ENCODE results near the gene CCDC137. TPM values are rescaled to one million over a fixed set of nuclear protein-coding genes. Genes with fewer than 3 reads are reported as not detected.
A peak's percentile ranks its signal among the peaks of the same experiment; 100 is the strongest.

Gene CCDC137
- total and polyA plus RNA-seq, 2 of the 13 experiments (the other 11 are each of a cell fraction or from before 2014, with no cell fraction given), result 14.6 to 39.1 TPM

GRCh38 chr17:81664051-81664470 lies 2.5 kb upstream of the CCDC137 start (continued):
- TF ChIP-seq ZNF407 (CRISPR knock-in tag; IDR thresholded peaks at IDR 0.05; ENCODE audit: not compliant biosample characterization), result no peak
- TF ChIP-seq NR2C2 (CRISPR knock-in tag; IDR thresholded peaks at IDR 0.05; ENCODE audit: borderline replicate concordance), result no peak
- no peak for TF ChIP-seq UBTF (CRISPR knock-in tag; IDR thresholded peaks at IDR 0.05)
- TF ChIP-seq HNRNPL (IDR thresholded peaks at IDR 0.05; ENCODE audit: low read depth, low read length), result no peak
- TF ChIP-seq AGO2 (optimal IDR thresholded peaks at IDR 0.05; ENCODE audit: low read depth, low read length), result peak; percentile 93
- no peak; the same call in 1 of the 2 replicates for TF ChIP-seq PAF1 (CRISPR knock-in tag; IDR thresholded peaks at IDR 0.05)
- TF ChIP-seq DRAP1 (CRISPR knock-in tag; IDR thresholded peaks at IDR 0.05), result no peak
- no peak for TF ChIP-seq ZMYM4 (CRISPR knock-in tag; IDR thresholded peaks at IDR 0.05)
- no peak for TF ChIP-seq REXO4 (CRISPR knock-in tag; IDR thresholded peaks at IDR 0.05; ENCODE audit: borderline replicate concordance)
- no peak for TF ChIP-seq ATF7-NPFF (CRISPR knock-in tag; IDR thresholded peaks at IDR 0.05; ENCODE audit: low read depth)
- no peak for TF ChIP-seq ARNT (IDR thresholded peaks at IDR 0.05)
- TF ChIP-seq FOXA1 (IDR thresholded peaks at IDR 0.05), result no peak
- no peak for TF ChIP-seq FOXA1 (CRISPR knock-in tag; IDR thresholded peaks at IDR 0.05)
- TF ChIP-seq KLF6 (CRISPR knock-in tag; IDR thresholded peaks at IDR 0.05), result no peak
- TF ChIP-seq ZFY (CRISPR knock-in tag; IDR thresholded peaks at IDR 0.05), result peak; percentile 32; the same call in 1 of the 2 replicates
- no peak for TF ChIP-seq FOXM1 (CRISPR knock-in tag; IDR thresholded peaks at IDR 0.05)
- TF ChIP-seq ZNF768 (CRISPR knock-in tag; IDR thresholded peaks at IDR 0.05), result no peak
- peak; percentile 27; the same call in 1 of the 2 replicates for TF ChIP-seq AKAP8 (CRISPR knock-in tag; IDR thresholded peaks at IDR 0.05)
- TF ChIP-seq ZNF460 (CRISPR knock-in tag; IDR thresholded peaks at IDR 0.05; ENCODE audit: borderline replicate concordance), result no peak
- no peak for TF ChIP-seq GATAD1 (CRISPR knock-in tag; IDR thresholded peaks at IDR 0.05)
- no peak for TF ChIP-seq ZNF431 (CRISPR knock-in tag; IDR thresholded peaks at IDR 0.05; ENCODE audit: borderline replicate concordance, low read depth)
- no peak for TF ChIP-seq ZNF83 (CRISPR knock-in tag; IDR thresholded peaks at IDR 0.05; ENCODE audit: borderline replicate concordance)
- no peak for TF ChIP-seq SRSF1 (optimal IDR thresholded peaks at IDR 0.05; ENCODE audit: low read depth, low read length)
